Mesothelial cell of epicardium (in vitro differentiated cells): ENCODE measurements around the gene B4GALT5. TPM values are rescaled to one million over a fixed set of nuclear protein-coding genes. Genes with fewer than 3 reads are reported as not detected.

Experiments
- DNase-seq, 2 experiments: peaks; one replicate each; pipeline ENCODE4 v3.0.0; 2021; ENCODE audit warnings: low spot score in 2 of 2; ENCODE audit not compliant: unreplicated experiment in 2 of 2
- H3K27ac Mint-ChIP-seq: 2 replicates; pipeline ENCODE4 v1.8.0; 2021; ENCODE audit warnings: mixed read lengths
- H3K27me3 Mint-ChIP-seq: 2 replicates; pipeline ENCODE4 v1.8.0; 2021; ENCODE audit warnings: low read depth, mixed read lengths
- H3K36me3 Mint-ChIP-seq: 2 replicates; pipeline ENCODE4 v1.8.0; 2021; ENCODE audit warnings: mixed read lengths
- H3K4me1 Mint-ChIP-seq: 2 replicates; pipeline ENCODE4 v1.8.0; 2021; ENCODE audit warnings: mixed read lengths
- H3K4me3 Mint-ChIP-seq: 2 replicates; pipeline ENCODE4 v1.8.0; 2021; ENCODE audit warnings: mild to moderate bottlenecking, moderate library complexity, mixed read lengths
- H3K9me3 Mint-ChIP-seq: 2 replicates; pipeline ENCODE4 v1.8.0; 2021; ENCODE audit warnings: mixed read lengths
- CTCF ChIP-seq: fragments of 200-600 bp; sonication (generic); IDR thresholded peaks from one replicate; pipeline ENCODE4 v1.5.0; 2021; ENCODE audit warnings: antibody characterized with exemption; ENCODE audit not compliant: unreplicated experiment
- total RNA-seq: library from RNA; stranded (reverse); gene quantifications from 3 replicates; pipeline ENCODE4 v1.2.1, GENCODE V29; 2021

The B4GALT5 gene
- total RNA-seq, 1 donor from 2014 or later = 52.6 TPM

- no peak for TF ChIP-seq CTCF
- Mint-ChIP-seq H3K4me3 (no peak overlapping the region), H3K27ac (no peak overlapping the region), H3K9me3 (no peaks in the 10 kb centered on the region), H3K27me3 (no peaks in the 10 kb centered on the region), H3K36me3 (no peaks in the 10 kb centered on the region), H3K4me1 (peaks cover 20% of the 10 kb centered on the region)
- DNase-seq = no peak
Measured at GRCh38 chr20:49715466-49715865, 1.8 kb upstream of the B4GALT5 start.

GRCh38 chr20:49712996-49713752 lies 504 bp downstream of the B4GALT5 start:
- Mint-ChIP-seq H3K9me3 (no peaks in the 10 kb centered on the region), H3K27me3 (no peaks in the 10 kb centered on the region), H3K27ac (peak overlapping the region; percentile 95), H3K36me3 (no peaks in the 10 kb centered on the region), H3K4me1 (peaks cover 33% of the 10 kb centered on the region), H3K4me3 (peak overlapping the region; percentile 79)
- peak; percentile 25 to 64 for DNase-seq
- no peak for TF ChIP-seq CTCF

- Mint-ChIP-seq H3K27me3 (no peaks in the 10 kb centered on the region), H3K27ac (peak overlapping the region; percentile 95), H3K4me1 (peaks cover 33% of the 10 kb centered on the region), H3K9me3 (no peaks in the 10 kb centered on the region), H3K36me3 (no peaks in the 10 kb centered on the region), H3K4me3 (peak overlapping the region; percentile 79)
- no peak for DNase-seq
- TF ChIP-seq CTCF = no peak
Measured at GRCh38 chr20:49712646-49712995, 1.1 kb downstream of the B4GALT5 start.

- Mint-ChIP-seq H3K4me1 (peaks cover 35% of the 10 kb centered on the region), H3K27ac (no peak overlapping the region), H3K27me3 (no peaks in the 10 kb centered on the region), H3K36me3 (no peaks in the 10 kb centered on the region), H3K4me3 (peak overlapping the region; percentile 79), H3K9me3 (no peaks in the 10 kb centered on the region)
- no peak for DNase-seq
- no peak for TF ChIP-seq CTCF
Measured at GRCh38 chr20:49712118-49712517, 1.6 kb downstream of the B4GALT5 start.

GRCh38 chr20:49711667-49711987 lies 2.1 kb downstream of the B4GALT5 start:
- DNase-seq = no peak
- no peak overlapping the region for H3K27ac Mint-ChIP-seq
- no peaks in the 10 kb centered on the region for H3K36me3 Mint-ChIP-seq
- no peaks in the 10 kb centered on the region for H3K9me3 Mint-ChIP-seq
- H3K4me1 Mint-ChIP-seq = peaks cover 40% of the 10 kb centered on the region
- H3K4me3 Mint-ChIP-seq = peak overlapping the region; percentile 79
- no peak for TF ChIP-seq CTCF
- no peaks in the 10 kb centered on the region for H3K27me3 Mint-ChIP-seq
